ENCODE data around the gene ITSN1.
A peak's percentile ranks its signal among the peaks of the same experiment; 100 is the strongest.
"Not testable (repeated sequence)": the region's sequence is repeated elsewhere in the genome, so short reads cannot be mapped to it uniquely, and the experiment has no call there.

ITSN1 gene

DNA sequence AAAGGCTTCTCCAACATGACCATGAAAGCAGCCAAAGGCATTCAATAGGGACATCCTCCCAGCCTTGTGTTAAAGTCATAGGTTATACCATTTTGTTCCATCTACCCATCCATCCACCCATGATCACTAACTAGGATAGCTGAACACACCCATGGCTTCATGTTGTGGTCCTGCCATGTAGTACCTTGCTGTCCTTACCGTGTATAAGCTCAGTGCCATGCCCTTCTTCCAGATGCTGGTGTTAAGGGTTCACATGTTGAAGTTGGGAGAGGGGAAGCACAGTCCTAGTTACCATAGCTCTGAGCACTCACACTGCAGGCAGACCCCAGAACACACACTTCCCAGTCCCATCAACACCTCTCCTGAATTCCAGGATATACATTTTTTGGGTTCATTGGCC lies 221.8 kb downstream of the ITSN1 start:
- DNase-seq (ENCODE audit: low spot score), result no peak

GRCh38 chr21:33865176-33865575 lies 222.9 kb downstream of the ITSN1 start:
- DNase-seq (ENCODE audit: low spot score), result no peak

GRCh38 chr21:33865996-33866575 lies 223.8 kb downstream of the ITSN1 start:
- DNase-seq (ENCODE audit: low spot score), result no peak

- DNase-seq (ENCODE audit: low spot score), result no peak
These were observed 224.5 kb downstream of the ITSN1 start for GRCh38 chr21:33866826-33867225.

DNA sequence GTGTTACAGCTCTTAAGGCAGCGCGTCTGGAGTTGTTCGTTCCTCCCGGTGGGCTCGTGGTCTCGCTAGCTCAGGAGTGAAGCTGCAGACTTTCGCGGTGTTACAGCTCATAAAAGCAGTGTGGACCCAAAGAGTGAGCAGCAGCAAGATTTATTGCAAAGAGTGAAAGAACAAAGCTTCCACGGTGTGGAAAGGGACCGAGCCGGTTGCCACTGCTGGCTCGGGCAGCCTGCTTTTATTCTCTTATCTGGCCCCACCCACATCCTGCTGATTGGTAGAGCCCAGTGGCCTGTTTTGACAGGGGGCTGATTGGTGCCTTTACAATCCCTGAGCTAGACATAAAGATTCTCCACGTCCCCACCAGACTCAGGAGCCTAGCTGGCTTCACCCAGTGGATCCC lies 225.6 kb downstream of the ITSN1 start:
- DNase-seq (ENCODE audit: low spot score), result not testable (repeated sequence)

DNA sequence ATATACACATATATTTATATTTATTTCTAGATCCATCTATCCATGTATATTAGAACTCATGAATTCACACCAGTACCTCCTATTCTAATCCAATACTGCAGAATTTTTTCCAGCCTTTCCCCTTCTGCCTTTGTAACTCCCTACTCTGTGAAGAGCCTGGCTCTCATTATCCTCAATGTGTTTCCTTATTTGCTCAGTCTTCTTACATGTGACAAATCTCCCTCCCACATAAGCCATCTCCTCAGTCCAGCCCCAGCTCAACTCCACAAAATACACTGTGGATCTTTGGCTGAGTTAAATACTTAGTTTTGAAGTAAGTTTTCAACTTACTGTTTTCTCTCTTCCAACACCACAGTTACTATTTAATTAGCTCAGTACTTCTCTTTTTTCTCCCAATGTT lies 227.6 kb downstream of the ITSN1 start:
- no peak for DNase-seq (ENCODE audit: low spot score)

GRCh38 chr21:33870768-33871167 lies 228.5 kb downstream of the ITSN1 start:
- no peak for DNase-seq (ENCODE audit: low spot score)

DNA sequence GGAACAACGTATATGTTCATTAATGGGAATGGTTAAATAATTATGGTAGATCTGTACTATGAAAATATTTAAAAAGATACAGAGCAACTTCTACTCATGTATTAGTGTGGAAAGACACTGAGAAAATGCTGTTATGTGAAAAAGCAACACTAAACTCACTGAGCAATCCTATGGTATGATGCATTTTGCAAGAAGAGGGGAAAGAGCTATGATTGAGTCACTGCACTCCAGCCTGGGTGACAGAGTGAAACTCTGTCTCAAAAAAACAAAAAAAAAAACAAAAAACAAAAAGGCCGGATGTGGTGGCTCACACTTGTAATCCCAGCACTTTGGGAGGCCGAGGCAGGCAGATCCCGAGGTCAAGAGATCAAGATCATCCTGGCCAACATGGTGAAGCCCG lies 228.9 kb downstream of the ITSN1 start:
- DNase-seq (ENCODE audit: low spot score), result no peak

GRCh38 chr21:33872881-33873515 lies 230.7 kb downstream of the ITSN1 start:
- DNase-seq (ENCODE audit: low spot score), result no peak

GRCh38 chr21:33874161-33874560 lies 231.9 kb downstream of the ITSN1 start:
- no peak for DNase-seq (ENCODE audit: low spot score)

DNA sequence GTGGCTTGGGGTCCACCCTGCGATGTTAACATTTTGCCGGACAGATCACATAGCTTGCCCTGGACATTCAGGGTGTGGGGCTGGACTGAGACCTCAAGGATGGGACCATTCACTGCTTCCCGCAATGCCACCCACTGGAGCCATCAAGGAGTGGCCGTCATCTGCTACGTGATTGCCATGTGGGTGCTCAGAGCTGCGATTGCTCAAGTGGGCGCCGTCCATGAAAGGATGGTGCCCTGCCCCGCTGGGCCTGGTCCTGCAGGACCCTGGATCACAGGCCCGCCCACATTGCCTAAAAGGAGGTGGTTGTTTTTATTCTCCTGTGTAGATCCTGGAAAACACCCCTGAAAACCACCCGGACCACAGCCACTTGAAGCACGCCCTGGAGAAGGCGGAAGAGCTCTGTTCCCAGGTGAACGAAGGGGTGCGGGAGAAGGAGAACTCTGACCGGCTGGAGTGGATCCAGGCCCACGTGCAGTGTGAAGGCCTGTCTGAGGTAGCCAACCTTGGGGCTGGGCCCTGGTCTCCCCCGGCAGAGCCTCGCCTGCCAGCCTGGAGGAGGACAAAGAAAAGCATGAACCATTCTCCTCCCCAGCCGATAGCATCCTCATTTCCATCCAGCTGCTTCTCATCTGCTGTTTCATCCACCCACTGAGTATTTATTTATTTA lies 232.9 kb downstream of the ITSN1 start:
- no peak for DNase-seq (ENCODE audit: low spot score)

DNA sequence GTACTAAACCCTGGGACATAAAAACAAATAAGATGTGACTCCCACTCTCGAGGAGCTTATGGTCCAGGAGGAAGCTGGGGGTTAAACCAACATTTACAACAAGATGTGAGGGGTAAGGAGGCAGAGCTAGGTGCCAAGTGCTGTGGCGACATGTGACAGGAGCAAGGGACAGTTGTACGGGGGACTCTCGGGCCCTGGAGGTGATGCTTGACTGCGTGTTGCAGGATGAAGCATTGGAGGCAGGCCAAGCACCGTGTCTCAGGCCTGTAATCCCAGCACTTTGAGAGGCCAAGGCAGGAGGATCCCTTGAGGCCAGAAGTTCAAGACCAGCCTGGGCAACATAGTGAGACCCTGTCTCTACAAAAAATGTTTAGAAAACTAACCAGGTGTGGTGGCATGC lies 236.5 kb downstream of the ITSN1 start:
- no peak for DNase-seq (ENCODE audit: low spot score)

- no peak for DNase-seq (ENCODE audit: low spot score)
These were observed 238.3 kb downstream of the ITSN1 start for GRCh38 chr21:33880626-33881025.

DNA sequence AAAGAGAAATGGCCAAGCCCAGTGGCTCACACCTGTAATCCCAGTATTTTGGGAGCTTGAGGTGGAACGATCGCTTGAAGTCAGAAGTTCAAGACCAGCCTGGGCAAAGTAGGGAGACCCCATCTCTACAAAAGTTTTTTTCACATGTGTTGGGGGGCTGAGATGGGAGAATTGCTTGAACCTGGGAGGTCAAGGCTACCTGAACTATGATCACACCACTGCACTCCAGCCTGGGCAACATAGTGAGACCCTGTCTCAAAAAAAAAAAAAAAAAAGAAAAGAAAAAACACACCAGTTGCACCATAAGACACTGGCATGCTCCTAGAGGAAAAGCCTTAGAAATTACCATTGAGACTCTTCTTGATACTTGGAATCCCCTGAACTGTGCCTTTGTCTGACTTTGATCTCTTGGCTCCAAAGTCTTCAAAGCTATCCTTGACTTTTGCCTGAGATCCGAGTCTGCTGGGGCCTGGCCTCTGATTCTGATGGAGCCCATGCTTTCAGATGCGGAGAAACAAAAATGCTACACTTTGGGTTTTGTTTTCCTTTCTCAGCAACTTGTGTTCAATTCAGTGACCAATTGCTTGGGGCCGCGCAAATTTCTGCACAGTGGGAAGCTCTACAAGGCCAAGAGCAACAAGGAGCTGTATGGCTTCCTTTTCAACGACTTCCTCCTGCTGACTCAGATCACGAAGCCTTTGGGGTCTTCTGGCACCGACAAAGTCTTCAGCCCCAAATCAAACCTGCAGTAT lies 239.6 kb downstream of the ITSN1 start:
- DNase-seq (ENCODE audit: low spot score), result no peak

- no peak for DNase-seq (ENCODE audit: low spot score)
These were observed 240.8 kb downstream of the ITSN1 start for GRCh38 chr21:33883118-33883517.

DNA sequence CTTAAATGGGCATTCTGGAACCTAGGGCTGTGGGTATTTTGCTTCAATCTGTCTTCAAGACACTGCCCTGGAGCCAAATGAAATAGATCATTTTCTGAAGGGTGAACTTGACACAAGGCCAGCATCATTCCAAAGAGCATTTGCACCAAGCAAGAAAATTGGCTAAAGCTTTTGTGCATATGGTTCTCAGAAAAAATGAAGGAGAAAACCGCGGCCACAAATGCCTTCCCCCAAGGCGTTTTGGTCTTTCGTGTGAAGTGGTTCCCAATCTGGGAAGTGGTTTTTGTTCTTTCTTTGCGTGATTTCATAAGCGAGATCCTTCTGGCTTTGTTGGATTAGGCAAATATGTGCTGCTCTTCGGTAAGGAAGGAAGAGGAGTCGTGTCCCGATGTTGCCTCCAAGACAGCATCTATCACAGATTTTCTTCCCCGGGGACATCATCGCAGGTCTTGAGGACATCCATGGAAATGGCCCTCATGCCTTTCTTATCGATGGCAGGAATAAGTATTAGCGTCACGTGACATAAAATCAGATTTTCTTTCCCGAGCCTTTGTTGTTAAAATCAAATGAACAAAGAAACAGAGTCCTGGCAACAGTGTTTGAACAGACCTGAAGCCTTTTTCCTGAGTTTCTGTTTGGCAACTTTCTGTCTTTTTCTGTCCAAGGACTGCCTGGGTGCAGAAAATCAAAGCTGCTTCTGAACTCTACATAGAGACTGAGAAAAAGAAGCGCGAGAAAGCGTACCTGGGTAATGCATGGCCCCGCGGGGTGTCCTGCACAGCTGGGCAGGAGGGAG lies 242.3 kb downstream of the ITSN1 start:
- DNase-seq (ENCODE audit: low spot score), result no peak

GRCh38 chr21:33885172-33885514 lies 242.8 kb downstream of the ITSN1 start:
- DNase-seq (ENCODE audit: low spot score), result no peak

DNA sequence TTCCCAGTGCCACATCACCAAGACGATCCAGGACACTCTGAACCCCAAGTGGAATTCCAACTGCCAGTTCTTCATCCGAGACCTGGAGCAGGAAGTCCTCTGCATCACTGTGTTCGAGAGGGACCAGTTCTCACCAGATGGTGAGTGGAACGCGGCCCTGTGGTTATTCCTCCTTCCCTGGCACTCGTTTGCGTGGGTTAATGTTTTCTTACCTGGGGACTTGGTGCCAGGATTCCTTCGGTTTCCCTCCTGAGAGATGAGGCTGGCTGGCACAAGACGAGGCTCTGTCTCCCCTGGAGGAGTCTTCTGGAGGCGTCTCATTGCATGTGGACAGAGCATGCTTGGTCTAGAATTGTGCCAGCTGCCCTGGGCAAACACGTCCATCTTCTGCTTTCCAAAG lies 244.0 kb downstream of the ITSN1 start:
- no peak for DNase-seq (ENCODE audit: low spot score)

GRCh38 chr21:33890187-33890586 lies 247.9 kb downstream of the ITSN1 start:
- DNase-seq (ENCODE audit: low spot score), result no peak

DNA sequence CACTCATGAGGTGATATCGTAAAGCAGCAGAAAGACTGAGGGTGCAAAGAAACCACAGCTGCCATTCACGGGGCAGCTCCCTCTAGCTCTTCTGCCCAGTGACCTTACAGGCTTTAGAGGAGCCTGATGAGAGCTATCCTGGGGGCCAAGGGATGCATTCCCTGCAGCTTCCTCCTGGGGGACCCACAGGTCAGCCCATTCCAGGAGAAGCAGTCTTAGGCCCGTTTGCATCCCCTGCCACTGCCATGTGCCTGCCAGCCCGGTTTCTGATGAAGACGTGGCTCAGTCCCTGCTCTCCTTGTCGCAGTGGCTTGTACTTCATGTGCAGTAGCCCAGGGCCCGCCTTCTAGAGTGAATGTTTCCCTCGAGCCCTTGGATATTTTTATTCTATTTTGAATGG lies 250.6 kb downstream of the ITSN1 start:
- no peak for DNase-seq (ENCODE audit: low spot score)

- DNase-seq (ENCODE audit: low spot score), result no peak
These were observed 251.6 kb downstream of the ITSN1 start for GRCh38 chr21:33893917-33894316.

DNA sequence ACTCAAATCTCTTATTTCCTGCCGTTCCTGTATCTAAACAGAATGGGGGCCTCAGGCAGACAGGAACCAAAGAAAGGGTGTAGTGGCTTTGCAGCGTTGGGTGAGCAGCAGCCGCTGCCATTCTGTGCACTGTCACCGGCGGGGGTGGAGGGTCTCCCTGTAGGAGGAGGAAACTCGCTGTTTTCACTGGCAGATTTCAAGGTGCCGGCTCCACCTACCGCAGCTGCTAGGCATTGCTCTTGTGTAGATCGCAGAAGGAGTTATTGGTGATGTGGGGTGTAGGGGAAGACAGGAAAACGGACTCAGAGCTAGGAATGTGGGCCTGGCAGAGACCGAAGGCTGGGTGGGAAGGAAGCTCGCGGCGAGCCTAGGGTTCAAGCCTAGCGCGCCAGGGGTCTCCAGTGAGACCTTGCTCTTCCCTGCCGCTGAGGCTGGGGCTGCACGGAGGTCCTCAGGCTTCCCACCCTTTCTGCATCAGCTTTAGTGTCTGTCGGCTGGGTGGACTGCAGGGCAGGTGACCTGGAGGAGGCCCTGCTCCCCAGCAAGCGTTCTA lies 252.5 kb downstream of the ITSN1 start:
- peak; percentile 63 for DNase-seq (ENCODE audit: low spot score)

Data from HuH-7.5 (cell line).